Colon (tissue), 2 donors: ENCODE data around the gene SIT1.

Experiments
- FAIRE-seq: peaks from 2 replicates; lab custom pipeline; 2012; peaks lifted over from hg19 to GRCh38; lab: Jason Lieb, UNC
- donor health status: control.
- donor health status: control.

Gene SIT1

GRCh38 chr9:35650341-35651158 lies at the start of gene SIT1:
TSS of gene SIT1 (minus strand) at chr9:35650931. CDS start at chr9:35650853, 78 bp downstream.
- no peak for FAIRE-seq

- no peak for FAIRE-seq
Measured at GRCh38 chr9:35700031-35700430, 49.3 kb upstream of the SIT1 start.

GRCh38 chr9:35698231-35698630 lies 47.5 kb upstream of the SIT1 start:
- FAIRE-seq, result no peak

GRCh38 chr9:35697486-35697885 lies 46.8 kb upstream of the SIT1 start:
- FAIRE-seq, result no peak

GRCh38 chr9:35696520-35697215 lies 45.9 kb upstream of the SIT1 start:
- FAIRE-seq, result no peak

- no peak for FAIRE-seq
Measured at GRCh38 chr9:35695943-35696401, 45.2 kb upstream of the SIT1 start.

GRCh38 chr9:35691757-35692301 lies 41.1 kb upstream of the SIT1 start:
- FAIRE-seq, result no peak

- no peak for FAIRE-seq
Measured at GRCh38 chr9:35691334-35691650, 40.6 kb upstream of the SIT1 start.

- FAIRE-seq, result no peak
Measured at GRCh38 chr9:35690614-35691333, 40.0 kb upstream of the SIT1 start.

- no peak for FAIRE-seq
Measured at GRCh38 chr9:35690294-35690613, 39.5 kb upstream of the SIT1 start.

- no peak for FAIRE-seq
Measured at GRCh38 chr9:35689542-35690293, 39.0 kb upstream of the SIT1 start, which contains the start of gene TPM2. TSS of gene TPM2 (minus strand) at chr9:35689925. CDS start at chr9:35689817, 108 bp downstream.

- FAIRE-seq, result no peak
Measured at GRCh38 chr9:35688558-35689541, 38.1 kb upstream of the SIT1 start.

- no peak for FAIRE-seq
Measured at GRCh38 chr9:35687972-35688557, 37.3 kb upstream of the SIT1 start.

GRCh38 chr9:35687306-35687705 lies 36.6 kb upstream of the SIT1 start:
- FAIRE-seq, result no peak

GRCh38 chr9:35686222-35687203 lies 35.8 kb upstream of the SIT1 start:
- FAIRE-seq, result no peak

- no peak for FAIRE-seq
Measured at GRCh38 chr9:35685506-35685905, 34.8 kb upstream of the SIT1 start.

GRCh38 chr9:35684921-35685320 lies 34.2 kb upstream of the SIT1 start:
- no peak for FAIRE-seq

- no peak for FAIRE-seq
Measured at GRCh38 chr9:35683323-35683722, 32.6 kb upstream of the SIT1 start.
